RPMI7951 (cell line): ENCODE results near the gene NUDT13. TPM values are rescaled to one million over a fixed set of nuclear protein-coding genes. Genes with fewer than 3 reads are reported as not detected.

Experiments used
- DNase-seq: peaks from one replicate; pipeline ENCODE4 v3.0.0-alpha.2; 2012; ENCODE audit warnings: low read depth
- total RNA-seq: library from RNA; depleted of rRNA; stranded (reverse); fragments of >200 nt; shearing (Covaris generic); gene quantifications from 2 replicates; pipeline ENCODE4 v1.2.3, GENCODE V29; 2014; rRNA removed

Gene NUDT13
- total RNA-seq, 1 experiment from 2014 or later: 3.6 TPM

- DNase-seq: no peak
These were observed 52.8 kb downstream of the NUDT13 start for GRCh38 chr10:73163096-73163495.

GRCh38 chr10:73166972-73167371 is 56.7 kb downstream of the NUDT13 start:
- DNase-seq: no peak

GRCh38 chr10:73167458-73167782 is 57.2 kb downstream of the NUDT13 start:
- DNase-seq: no peak

GRCh38 chr10:73167783-73168464 is 57.7 kb downstream of the NUDT13 start, which contains the start of the genes ECD and FAM149B1:
ECD (minus strand) TSS chr10:73168008; CDS start chr10:73163937, 4,071 bp downstream.
FAM149B1 (plus strand) TSS chr10:73168119; CDS start chr10:73168340, 221 bp downstream.
- DNase-seq: peak; percentile 93

GRCh38 chr10:73168465-73168803 is 58.2 kb downstream of the NUDT13 start:
- no peak for DNase-seq

GRCh38 chr10:73169320-73169719 is 59.1 kb downstream of the NUDT13 start:
- DNase-seq: no peak

GRCh38 chr10:73172867-73173266 is 62.6 kb downstream of the NUDT13 start:
- no peak for DNase-seq

- no peak for DNase-seq
These were observed 64.1 kb downstream of the NUDT13 start for GRCh38 chr10:73174148-73174925.

Other genes starting within 250 kb of the NUDT13 start
- not detected in 2 replicates for gene OIT3, start 216.7 kb upstream of the NUDT13 start, total RNA-seq
- not detected in 2 replicates for gene PLA2G12B, start 155.6 kb upstream of the NUDT13 start, total RNA-seq
- gene P4HA1, start 13.6 kb upstream of the NUDT13 start, total RNA-seq: 290 and 315 TPM in 2 replicates
- gene ECD, start 57.6 kb downstream of the NUDT13 start, total RNA-seq: 21.8 and 29.8 TPM in 2 replicates
- gene FAM149B1, start 57.7 kb downstream of the NUDT13 start, total RNA-seq: 13.2 and 13.6 TPM in 2 replicates
- gene DNAJC9, start 136.8 kb downstream of the NUDT13 start, total RNA-seq: 57.0 and 58.4 TPM in 2 replicates
- gene MRPS16, start 142.2 kb downstream of the NUDT13 start, total RNA-seq: 58.6 and 61.4 TPM in 2 replicates
- gene CFAP70, start 248.4 kb downstream of the NUDT13 start, total RNA-seq: 0.12 TPM in 1 of 2 replicates, not detected in the other